GM12874 (cell line): ENCODE data around the gene KRT5.

Source experiments
- CTCF ChIP-seq: IDR thresholded peaks from 2 replicates; pipeline ENCODE4 v1.5.1; 2011; ENCODE audit warnings: low read depth, mild to moderate bottlenecking, control low read depth, low read length, moderate library complexity; ENCODE audit not compliant: insufficient read depth

The KRT5 gene

GRCh38 chr12:52486166-52487105 lies 33.8 kb downstream of the KRT5 start:
- TF ChIP-seq CTCF, result no peak

GRCh38 chr12:52480073-52480472 lies 40.1 kb downstream of the KRT5 start:
- TF ChIP-seq CTCF, result no peak

GRCh38 chr12:52477651-52478050 lies 42.5 kb downstream of the KRT5 start:
- no peak for TF ChIP-seq CTCF

DNA sequence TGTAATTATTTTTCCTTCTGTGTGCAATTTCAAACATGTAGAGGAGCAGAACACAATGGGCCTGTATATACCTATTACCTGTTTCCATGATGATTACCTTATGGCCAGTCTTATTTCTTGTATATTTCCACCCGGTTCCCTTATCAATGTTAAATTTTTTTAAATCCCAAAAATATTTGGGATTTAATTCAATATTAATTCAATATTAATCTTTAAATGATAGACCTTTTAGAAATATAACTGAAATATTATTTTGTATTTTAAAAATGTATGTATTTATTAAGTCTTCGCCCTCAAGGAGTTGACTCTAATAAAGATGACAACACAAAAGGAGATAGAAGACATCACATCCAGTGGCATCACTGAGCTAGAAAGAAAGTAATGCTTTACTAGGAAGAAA lies 46.0 kb downstream of the KRT5 start:
- TF ChIP-seq CTCF, result no peak

GRCh38 chr12:52473768-52474167 lies 46.4 kb downstream of the KRT5 start, which contains the start of gene KRT6C:
Gene KRT6C, minus strand, starts transcription at chr12:52473805. Its CDS starts 68 bp downstream, at chr12:52473737.
- no peak for TF ChIP-seq CTCF

- no peak for TF ChIP-seq CTCF
Observed at GRCh38 chr12:52469853-52470252, 50.3 kb downstream of the KRT5 start.

- TF ChIP-seq CTCF, result no peak
Observed at GRCh38 chr12:52464897-52465296, 55.3 kb downstream of the KRT5 start.
